H1 (cell line): Measurements from ENCODE around the gene FGFR2. TPM values are rescaled to one million over a fixed set of nuclear protein-coding genes. Genes with fewer than 3 reads are reported as not detected.
A peak's percentile ranks its signal among the peaks of the same experiment; 100 is the strongest.

ENCODE experiments used
- ASH2L ChIP-seq: fragments of 200-600, 300-600 bp; sonication (generic); IDR thresholded peaks from one replicate; pipeline ENCODE4 v1.7.1; 2017; ENCODE audit warnings: low read length
- BACH1 ChIP-seq: IDR thresholded peaks from 2 replicates; pipeline ENCODE4 v1.6.1; 2012; ENCODE audit warnings: low read length, improper control_type of control experiment
- CREB1 ChIP-seq: IDR thresholded peaks from 2 replicates; pipeline ENCODE4 v1.6.1; 2012; ENCODE audit warnings: inconsistent platforms
- CTBP2 ChIP-seq: IDR thresholded peaks from 2 replicates; pipeline ENCODE4 v1.7.0; 2011; ENCODE audit warnings: borderline replicate concordance, mild to moderate bottlenecking, moderate library complexity, mixed read lengths, low read length; ENCODE audit not compliant: insufficient read depth, insufficient read length
- EP300 ChIP-seq, 2 experiments: IDR thresholded peaks; 1 replicate in 1 of 2; 2 replicates in 1 of 2; pipeline ENCODE4 v1.6.1; 2011 to 2012; ENCODE audit warnings: low read depth in 2 of 2, low read length in 2 of 2, mild to moderate bottlenecking in 2 of 2, borderline replicate concordance in 1 of 2, inconsistent platforms in 1 of 2, moderate library complexity in 1 of 2
- EZH2 ChIP-seq: fragments of 200-600 bp; sonication (generic); IDR thresholded peaks from 2 replicates; pipeline ENCODE4 v1.7.1; 2012; ENCODE audit warnings: low read depth, mild to moderate bottlenecking, moderate library complexity, low read length, inconsistent platforms; ENCODE audit not compliant: severe bottlenecking
- GABPA ChIP-seq: IDR thresholded peaks from 2 replicates; pipeline ENCODE4 v1.6.1; 2011; ENCODE audit warnings: mild to moderate bottlenecking, low read length, moderate library complexity, borderline replicate concordance; ENCODE audit not compliant: insufficient read depth
- HDAC2 ChIP-seq, 2 experiments: fragments of 300-600 bp in 1 of 2; sonication (generic) in 1 of 2; IDR thresholded peaks; 2 replicates each; pipeline ENCODE4 v1.6.1; 2011 to 2012; ENCODE audit warnings: low read depth in 2 of 2, low read length in 2 of 2, mild to moderate bottlenecking in 2 of 2, moderate library complexity in 2 of 2, borderline replicate concordance in 1 of 2, inconsistent platforms in 1 of 2
- MAX ChIP-seq: IDR thresholded peaks from 2 replicates; pipeline ENCODE4 v1.6.1; 2012; ENCODE audit warnings: inconsistent platforms
- NANOG ChIP-seq: IDR thresholded peaks from 2 replicates; pipeline ENCODE4 v1.6.1; 2011; ENCODE audit warnings: low read length, low read depth, mild to moderate bottlenecking, inconsistent platforms; ENCODE audit not compliant: insufficient read depth, poor library complexity, severe bottlenecking
- POLR2A ChIP-seq, 2 experiments: IDR thresholded peaks; 1 replicate in 1 of 2; 2 replicates in 1 of 2; pipeline ENCODE4 v1.6.1; 2011; ENCODE audit warnings: low read depth in 2 of 2, low read length in 2 of 2, mild to moderate bottlenecking in 2 of 2; ENCODE audit errors: control extremely low read depth in 1 of 2
- RAD21 ChIP-seq, 2 experiments: IDR thresholded peaks in 1 of 2; conservative IDR thresholded peaks in 1 of 2; 2 replicates each; pipeline ENCODE4 v1.6.1; 2011; ENCODE audit warnings: low read depth in 2 of 2, low read length in 2 of 2, improper control_type of control experiment in 1 of 2, inconsistent platforms in 1 of 2, mild to moderate bottlenecking in 1 of 2, moderate library complexity in 1 of 2
- SIN3A ChIP-seq, 2 experiments: IDR thresholded peaks in 1 of 2; conservative IDR thresholded peaks in 1 of 2; 2 replicates each; pipeline ENCODE4 v1.6.1; 2011 to 2012; ENCODE audit warnings: low read length in 2 of 2, improper control_type of control experiment in 1 of 2, low read depth in 1 of 2, mild to moderate bottlenecking in 1 of 2
- SP1 ChIP-seq: IDR thresholded peaks from 2 replicates; pipeline ENCODE4 v1.6.1; 2011; ENCODE audit warnings: low read depth, low read length
- TAF7 ChIP-seq: optimal IDR thresholded peaks from 2 replicates; pipeline ENCODE3; 2011; ENCODE audit warnings: low read depth, mild to moderate bottlenecking, inconsistent platforms, low read length, moderate library complexity, borderline replicate concordance
- TBP ChIP-seq: IDR thresholded peaks from 2 replicates; pipeline ENCODE4 v1.6.1; 2011; ENCODE audit warnings: low read depth, low read length, improper control_type of control experiment
- TEAD4 ChIP-seq: IDR thresholded peaks from 2 replicates; pipeline ENCODE4 v1.6.1; 2012; ENCODE audit warnings: low read depth, low read length, inconsistent platforms, mixed read lengths
- polyA plus RNA-seq, 7 experiments: library from polyadenylated mRNA; depleted of rRNA in 3 of 7; stranded (reverse) in 5 of 7; unstranded in 2 of 7; fragments of >200 nt in 5 of 7; fragments of 200-250 nt in 2 of 7; gene quantifications; 1 replicate in 5 of 7; 2 replicates in 1 of 7; 4 replicates in 1 of 7; pipeline versions ENCODE4 v1.2.1 to v1.2.3, GENCODE V29; 2011 to 2013; ENCODE audit warnings: missing spikeins in 2 of 7, mixed read lengths in 2 of 7
- total RNA-seq: library from RNA; stranded (reverse); fragmentation: NEBNext Ultra II Directional; extraction: Animal tissue kit (Norgen Biotek cat#: 25700); gene quantifications from 2 replicates; pipeline ENCODE4 v1.2.1, GENCODE V29; 2021

FGFR2 gene
- total and polyA plus RNA-seq, 2 of the 8 experiments (the other 6 are each of a cell fraction or from before 2014, with no cell fraction given): 50.2 to 81.2 TPM

DNA sequence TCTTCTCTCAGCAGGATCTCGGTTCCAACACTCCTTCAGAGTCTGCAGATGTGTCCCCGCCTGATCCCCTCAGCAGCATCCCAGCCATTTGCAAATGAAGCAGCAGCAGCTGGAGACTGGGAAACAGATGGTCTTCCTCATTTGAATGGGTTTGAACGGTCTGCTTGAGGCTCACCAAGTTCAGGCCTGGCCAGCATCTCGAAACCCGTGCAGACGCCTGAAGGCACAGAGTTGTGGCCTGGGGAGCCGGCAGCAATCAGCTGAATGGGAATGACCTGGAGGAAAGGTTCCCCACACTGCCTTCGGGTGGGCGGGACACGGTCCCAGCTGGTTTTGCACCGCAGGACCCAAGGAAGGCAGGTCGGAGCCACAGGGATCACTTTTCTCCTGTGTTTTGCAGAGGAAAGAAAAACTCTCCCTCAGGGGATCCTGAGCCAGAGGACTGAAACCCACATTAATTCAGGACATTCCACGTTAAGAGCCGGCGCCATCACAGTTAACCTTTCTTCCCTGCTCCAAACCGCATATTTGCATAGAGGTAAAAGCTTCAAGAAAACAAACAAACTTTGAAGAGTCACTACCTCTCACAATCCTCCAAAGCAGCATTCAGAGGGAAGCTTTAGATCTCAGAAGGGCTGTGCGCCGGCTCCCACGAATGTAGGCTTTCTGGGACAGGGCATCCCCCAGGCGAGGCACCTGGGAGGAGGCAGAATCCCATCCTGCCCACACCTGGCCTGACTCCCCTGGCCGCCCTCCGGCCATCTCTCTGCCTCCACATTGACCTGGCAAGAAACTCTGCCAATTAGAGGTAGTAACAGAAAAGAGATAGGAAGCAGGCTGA is 17.7 kb downstream of the FGFR2 start (continued):
- TF ChIP-seq EP300 (IDR thresholded peaks at IDR 0.05; ENCODE audit: borderline replicate concordance in 1 of 2, low read depth in 2 of 2, low read length in 2 of 2): peak in 1 of 2 experiments; percentile 87; a peak in 1 of 3 replicates
- peak; percentile 23; the same call in 1 of the 2 replicates for TF ChIP-seq TBP
- peak in 1 of 2 experiments; percentile 0; a peak in 2 of 4 replicates for TF ChIP-seq RAD21 (IDR thresholded peaks at IDR 0.05 in 1 of 2, conservative IDR thresholded peaks at IDR 0.05 in 1 of 2; ENCODE audit: low read depth in 2 of 2, low read length in 2 of 2)
- TF ChIP-seq ASH2L: peak; percentile 39
- peak; percentile 17; the same call in 1 of the 2 replicates for TF ChIP-seq BACH1
- 0 out of 2 replicates have a peak, but pooled peaks have one; percentile 57 for TF ChIP-seq GABPA
- 0 out of 2 replicates have a peak, but pooled peaks have one; percentile 13 for TF ChIP-seq TEAD4
- no peak for TF ChIP-seq CTBP2
- 0 out of 2 replicates have a peak, but pooled peaks have one; percentile 22 for TF ChIP-seq CREB1
- TF ChIP-seq HDAC2 (IDR thresholded peaks at IDR 0.05; ENCODE audit: borderline replicate concordance in 1 of 2, low read depth in 2 of 2, low read length in 2 of 2): peak in 1 of 2 experiments; percentile 90; a peak in 2 of 4 replicates
- TF ChIP-seq TAF7: no peak
- peak; percentile 47 for TF ChIP-seq MAX
- no peak for TF ChIP-seq EZH2
- peak; percentile 50 for TF ChIP-seq NANOG
- TF ChIP-seq SP1: peak; percentile 31; the same call in 1 of the 2 replicates
- peak; percentile 88 to 94; a peak in 3 of 4 replicates for TF ChIP-seq SIN3A (conservative IDR thresholded peaks at IDR 0.05 in 1 of 2, IDR thresholded peaks at IDR 0.05 in 1 of 2; ENCODE audit: low read depth in 1 of 2, low read length in 2 of 2)
- peak in 1 of 2 experiments; percentile 54; a peak in 2 of 3 replicates for TF ChIP-seq POLR2A (IDR thresholded peaks at IDR 0.05; ENCODE audit: control extremely low read depth in 1 of 2, low read depth in 2 of 2, low read length in 2 of 2)
- TF ChIP-seq, all 59 proteins: peak for 19
